ENCODE data around the gene C12orf57. TPM values are rescaled to one million over a fixed set of nuclear protein-coding genes. Genes with fewer than 3 reads are reported as not detected.

C12orf57 gene
- total and polyA plus RNA-seq, 2 donors from 2014 or later = 175 to 336 TPM

- H3K36me3 ChIP-seq (ENCODE audit: control insufficient read depth in 2 of 3, insufficient read depth in 3 of 3, low read length in 3 of 3) = peaks cover 7 to 45% (median 39%) of the 10 kb centered on the region in 3 donors
- no peak overlapping the region for H3K9ac ChIP-seq (ENCODE audit: low read length in 3 of 3)
- no peak for TF ChIP-seq CTCF (IDR thresholded peaks at IDR 0.05; ENCODE audit: borderline replicate concordance, extremely low read depth, insufficient read depth)
- DNase-seq (no peak), FAIRE-seq (no peak)
- H3K27me3 ChIP-seq (ENCODE audit: control insufficient read depth, insufficient read depth, low read length) = no peaks in the 10 kb centered on the region
- no peak overlapping the region for H3K4me3 ChIP-seq (ENCODE audit: low read length in 3 of 3)
- intact Hi-C loops (cut with DNase I) = no loop called here
- no peak overlapping the region for H3K27ac ChIP-seq (ENCODE audit: low read depth in 2 of 2, low read length in 2 of 2)
- H3K9me3 ChIP-seq (ENCODE audit: control insufficient read depth in 2 of 3, insufficient read depth in 1 of 3, low read length in 3 of 3) = no peaks in the 10 kb centered on the region
- peaks cover 0 to 6% (median 4%) of the 10 kb centered on the region in 3 donors for H3K4me1 ChIP-seq (ENCODE audit: control insufficient read depth in 2 of 3, insufficient read depth in 2 of 3, low read depth in 1 of 3, low read length in 3 of 3)
These were observed 30.4 kb downstream of the C12orf57 start for GRCh38 chr12:6974180-6974579.

GRCh38 chr12:6975297-6976032 lies 31.6 kb downstream of the C12orf57 start:
- H3K36me3 ChIP-seq (ENCODE audit: control insufficient read depth in 2 of 3, insufficient read depth in 3 of 3, low read length in 3 of 3) = peaks cover 7 to 51% (median 44%) of the 10 kb centered on the region in 3 donors
- no peak for FAIRE-seq
- H3K27ac ChIP-seq (ENCODE audit: low read depth in 2 of 2, low read length in 2 of 2) = no peak overlapping the region

DNA sequence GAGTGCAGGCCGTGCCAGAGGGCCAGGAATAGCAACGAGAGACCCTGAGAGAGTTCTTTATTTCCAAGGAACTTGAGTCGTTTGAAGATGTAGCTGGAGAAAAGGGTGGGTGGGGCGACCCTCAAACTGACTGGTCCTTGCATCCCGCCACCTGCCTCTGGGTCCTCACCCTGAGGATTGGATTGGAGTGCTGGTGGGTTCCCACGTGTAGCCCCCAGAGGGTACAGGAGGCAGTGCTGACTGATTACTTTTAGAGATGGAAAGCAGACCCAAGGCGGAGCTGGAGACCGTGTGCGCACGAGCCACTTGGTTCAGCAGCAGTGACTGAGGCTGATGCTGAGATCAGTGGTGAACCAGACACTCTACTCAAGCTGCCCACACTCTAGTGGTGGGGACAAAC lies 33.8 kb downstream of the C12orf57 start:
- Histone ChIP-seq H3K4me1 (ENCODE audit: control insufficient read depth in 2 of 3, insufficient read depth in 2 of 3, low read depth in 1 of 3, low read length in 3 of 3) (no peaks in the 10 kb centered on the region), H3K9ac (ENCODE audit: low read length in 3 of 3) (no peak overlapping the region), H3K4me3 (ENCODE audit: low read length in 3 of 3) (no peak overlapping the region), H3K9me3 (ENCODE audit: control insufficient read depth in 2 of 3, insufficient read depth in 1 of 3, low read length in 3 of 3) (no peaks in the 10 kb centered on the region), H3K27me3 (ENCODE audit: control insufficient read depth, insufficient read depth, low read length) (no peaks in the 10 kb centered on the region), H3K36me3 (ENCODE audit: control insufficient read depth in 2 of 3, insufficient read depth in 3 of 3, low read length in 3 of 3) (peaks cover 11 to 69% (median 57%) of the 10 kb centered on the region in 3 donors), H3K27ac (ENCODE audit: low read depth in 2 of 2, low read length in 2 of 2) (no peak overlapping the region)
- FAIRE-seq (no peak), DNase-seq (no peak)
- TF ChIP-seq CTCF (IDR thresholded peaks at IDR 0.05; ENCODE audit: borderline replicate concordance, extremely low read depth, insufficient read depth) = no peak
- intact Hi-C loops (cut with DNase I) = no loop called here

More at GRCh38 chr12:6975297-6976032, 31.6 kb downstream of the C12orf57 start:
- H3K9me3 ChIP-seq (ENCODE audit: control insufficient read depth in 2 of 3, insufficient read depth in 1 of 3, low read length in 3 of 3) = no peaks in the 10 kb centered on the region
- TF ChIP-seq CTCF (IDR thresholded peaks at IDR 0.05; ENCODE audit: borderline replicate concordance, extremely low read depth, insufficient read depth) = no peak
- intact Hi-C loops (cut with DNase I) = no loop called here
- peaks cover 0 to 4% (median 3%) of the 10 kb centered on the region in 3 donors for H3K4me1 ChIP-seq (ENCODE audit: control insufficient read depth in 2 of 3, insufficient read depth in 2 of 3, low read depth in 1 of 3, low read length in 3 of 3)
- H3K4me3 ChIP-seq (ENCODE audit: low read length in 3 of 3) = no peak overlapping the region
- H3K9ac ChIP-seq (ENCODE audit: low read length in 3 of 3) = no peak overlapping the region
- H3K27me3 ChIP-seq (ENCODE audit: control insufficient read depth, insufficient read depth, low read length) = no peaks in the 10 kb centered on the region
- DNase-seq = no peak
